ENCODE data around the gene TIMM17A. TPM values are rescaled to one million over a fixed set of nuclear protein-coding genes. Genes with fewer than 3 reads are reported as not detected.

TIMM17A gene
- total RNA-seq, 2 experiments from 2014 or later: 43.8 to 67.2 TPM

DNA sequence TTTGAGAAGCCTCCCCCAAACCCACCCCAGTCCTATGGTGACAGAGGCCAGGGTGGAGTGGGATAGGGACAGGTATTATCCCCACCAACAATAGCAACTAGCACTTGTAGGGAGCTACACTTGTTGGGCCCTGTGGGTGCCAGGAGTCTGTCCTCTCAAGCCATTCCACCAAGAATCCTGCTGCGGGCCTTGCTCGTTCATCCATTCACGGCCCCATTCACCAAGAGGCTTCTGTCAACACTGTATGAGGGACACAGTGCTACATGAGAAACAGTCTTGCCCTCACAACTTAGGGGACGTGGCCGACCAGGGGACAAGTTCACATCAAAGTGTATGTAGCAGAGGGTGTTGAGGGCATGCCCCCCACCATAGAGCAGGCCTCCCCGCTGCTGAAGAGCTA is 47.7 kb upstream of the TIMM17A start:
- BruUV-seq (replicated peaks): no TSS peak
- Histone ChIP-seq H4K20me1 (ENCODE audit: insufficient read depth, low read length) (no peaks in the 10 kb centered on the region), H2AFZ (ENCODE audit: low read length) (no peak overlapping the region), H3K4me1 (ENCODE audit: insufficient read depth, low read length, poor library complexity, severe bottlenecking) (no peaks in the 10 kb centered on the region), H3K36me3 (ENCODE audit: insufficient read depth, low read length) (no peaks in the 10 kb centered on the region), H3K4me3 (ENCODE audit: low read depth, low read length, poor library complexity, severe bottlenecking) (no peak overlapping the region), H3K9me2 (ENCODE audit: insufficient read depth, low read length) (no peaks in the 10 kb centered on the region), H3K9me3 (ENCODE audit: low read length) (no peaks in the 10 kb centered on the region), H3K79me2 (ENCODE audit: insufficient read depth, low read depth, low read length) (no peaks in the 10 kb centered on the region), H3K4me2 (ENCODE audit: low read length) (no peak overlapping the region), H3K27ac (ENCODE audit: low read depth, low read length, poor library complexity, severe bottlenecking) (no peak overlapping the region)
- TF ChIP-seq CTCF (conservative IDR thresholded peaks at IDR 0.05; ENCODE audit: low read length) (no peak), EZH2phosphoT487 (IDR thresholded peaks at IDR 0.05; ENCODE audit: borderline replicate concordance, low read depth, low read length) (no peak)
- DNase-seq (ENCODE audit: low spot score): no peak
- intact Hi-C loops (cut with micrococcal nuclease; ENCODE audit: unreplicated experiment): no loop called here
- ChIA-PET POLR2A (interaction anchor here (2.1 kb wide), 1 partner anchor 12 kb away, joined by 5 read pairs; no protein-coding TSS in a partner anchor), CTCF (ENCODE audit: unreplicated experiment) (interaction anchor here (0.6 kb wide), 1 partner anchor 340 kb away, joined by 4 read pairs; no protein-coding TSS in a partner anchor)

DNA sequence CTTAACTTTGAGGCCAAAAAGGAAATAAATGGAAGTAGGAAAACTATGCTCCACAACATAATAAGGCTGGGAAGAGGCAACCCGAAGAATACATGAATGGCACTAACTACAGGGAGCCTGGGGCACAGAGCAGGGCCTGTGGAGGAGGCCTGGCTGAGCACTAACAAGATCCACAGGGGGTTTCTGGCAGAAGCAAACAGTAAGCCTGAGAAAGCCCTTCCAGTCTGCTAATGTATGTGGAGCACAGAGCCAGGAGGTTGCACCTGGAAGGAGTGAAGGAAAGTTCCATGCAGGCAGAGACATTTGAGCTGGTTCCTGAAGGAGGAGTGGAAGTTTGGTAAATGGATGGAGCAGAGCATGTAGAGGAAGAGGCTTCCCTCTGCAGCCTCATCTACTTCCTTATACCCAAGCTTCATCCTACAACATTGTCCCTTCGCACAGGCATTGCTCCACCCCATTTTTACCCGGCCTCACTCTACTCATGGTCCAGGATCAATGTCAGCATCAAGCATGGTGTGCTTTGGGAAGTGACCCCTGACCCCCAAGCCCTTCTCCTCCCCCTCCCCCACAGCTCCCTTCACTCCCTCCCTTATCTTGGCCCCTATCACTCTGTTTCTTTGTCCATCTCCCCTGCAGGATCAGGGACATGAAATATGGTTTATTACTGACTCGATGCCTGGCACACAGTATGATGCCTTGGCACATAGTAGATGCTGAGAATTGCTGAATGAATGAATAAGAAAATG is 43.3 kb upstream of the TIMM17A start:
- DNase-seq (ENCODE audit: low spot score): no peak
- Histone ChIP-seq H3K4me1 (ENCODE audit: insufficient read depth, low read length, poor library complexity, severe bottlenecking) (no peaks in the 10 kb centered on the region), H3K4me2 (ENCODE audit: low read length) (no peak overlapping the region), H4K20me1 (ENCODE audit: insufficient read depth, low read length) (no peaks in the 10 kb centered on the region), H3K27ac (ENCODE audit: low read depth, low read length, poor library complexity, severe bottlenecking) (no peak overlapping the region), H3K9me2 (ENCODE audit: insufficient read depth, low read length) (no peaks in the 10 kb centered on the region), H3K36me3 (ENCODE audit: insufficient read depth, low read length) (no peaks in the 10 kb centered on the region), H3K79me2 (ENCODE audit: insufficient read depth, low read depth, low read length) (no peaks in the 10 kb centered on the region), H3K9me3 (ENCODE audit: low read length) (no peaks in the 10 kb centered on the region), H2AFZ (ENCODE audit: low read length) (no peak overlapping the region), H3K4me3 (ENCODE audit: low read depth, low read length, poor library complexity, severe bottlenecking) (no peak overlapping the region)
- BruUV-seq (replicated peaks): no TSS peak
- intact Hi-C loops (cut with micrococcal nuclease; ENCODE audit: unreplicated experiment): no loop called here
- CTCF ChIA-PET (ENCODE audit: unreplicated experiment): no interaction called here
- POLR2A ChIA-PET: interaction anchor here (0.6 kb wide), 1 partner anchor 737 kb away, joined by 4 read pairs; no protein-coding TSS in a partner anchor
- TF ChIP-seq CTCF (conservative IDR thresholded peaks at IDR 0.05; ENCODE audit: low read length) (no peak), EZH2phosphoT487 (IDR thresholded peaks at IDR 0.05; ENCODE audit: borderline replicate concordance, low read depth, low read length) (no peak)

- no peaks in the 10 kb centered on the region for H4K20me1 ChIP-seq (ENCODE audit: insufficient read depth, low read length)
- H3K36me3 ChIP-seq (ENCODE audit: insufficient read depth, low read length): no peaks in the 10 kb centered on the region
- H3K4me3 ChIP-seq (ENCODE audit: low read depth, low read length, poor library complexity, severe bottlenecking): no peak overlapping the region
- CTCF ChIA-PET (ENCODE audit: unreplicated experiment): no interaction called here
- no peak for DNase-seq (ENCODE audit: low spot score)
- no peaks in the 10 kb centered on the region for H3K9me3 ChIP-seq (ENCODE audit: low read length)
- no peaks in the 10 kb centered on the region for H3K4me1 ChIP-seq (ENCODE audit: insufficient read depth, low read length, poor library complexity, severe bottlenecking)
- intact Hi-C loops (cut with micrococcal nuclease; ENCODE audit: unreplicated experiment): no loop called here
- no peak overlapping the region for H2AFZ ChIP-seq (ENCODE audit: low read length)
- no peak overlapping the region for H3K4me2 ChIP-seq (ENCODE audit: low read length)
- no TSS peak for BruUV-seq (replicated peaks)
- no peaks in the 10 kb centered on the region for H3K79me2 ChIP-seq (ENCODE audit: insufficient read depth, low read depth, low read length)
- no peaks in the 10 kb centered on the region for H3K9me2 ChIP-seq (ENCODE audit: insufficient read depth, low read length)
- TF ChIP-seq EZH2phosphoT487 (IDR thresholded peaks at IDR 0.05; ENCODE audit: borderline replicate concordance, low read depth, low read length) (no peak), CTCF (conservative IDR thresholded peaks at IDR 0.05; ENCODE audit: low read length) (no peak)
- POLR2A ChIA-PET: interaction anchor here (0.6 kb wide), 3 partner anchors 45 to 738 kb away, joined by 3 to 5 read pairs (median 4); no protein-coding TSS in a partner anchor
- H3K27ac ChIP-seq (ENCODE audit: low read depth, low read length, poor library complexity, severe bottlenecking): no peak overlapping the region
Measured at GRCh38 chr1:201912832-201913231, 42.5 kb upstream of the TIMM17A start.

All from OCI-LY7 (cell line).